Osteoblast (primary cell): ENCODE data around the gene MAP3K15. TPM values are rescaled to one million over a fixed set of nuclear protein-coding genes. Genes with fewer than 3 reads are reported as not detected.
"Not testable (repeated sequence)": the region's sequence is repeated elsewhere in the genome, so short reads cannot be mapped to it uniquely, and the experiment has no call there.

ENCODE experiments used
- DNase-seq: peaks from one replicate; pipeline ENCODE4 v3.0.0; 2011; ENCODE audit warnings: low spot score, mixed read lengths; ENCODE audit not compliant: insufficient read length; ENCODE audit errors: missing footprints
- H2AFZ ChIP-seq: 2 replicates; pipeline ENCODE4 v1.6.0; 2011; ENCODE audit warnings: mild to moderate bottlenecking, low read length
- H3K27ac ChIP-seq: 2 replicates; pipeline ENCODE4 v1.5.1; 2011; ENCODE audit warnings: mild to moderate bottlenecking, low read depth, low read length, moderate library complexity
- H3K27me3 ChIP-seq: 2 replicates; pipeline ENCODE4 v1.6.0; 2012; ENCODE audit warnings: mild to moderate bottlenecking, control low read depth, inconsistent platforms, low read length, moderate library complexity; ENCODE audit not compliant: insufficient read depth
- H3K36me3 ChIP-seq: 2 replicates; pipeline ENCODE4 v1.5.1; 2011; ENCODE audit warnings: mild to moderate bottlenecking, low read length, control low read depth, moderate library complexity; ENCODE audit not compliant: insufficient read depth
- H3K4me1 ChIP-seq: 2 replicates; pipeline ENCODE4 v1.5.1; 2011; ENCODE audit warnings: mild to moderate bottlenecking, low read length, control low read depth, moderate library complexity; ENCODE audit not compliant: insufficient read depth
- H3K4me2 ChIP-seq: 2 replicates; pipeline ENCODE4 v1.6.0; 2011; ENCODE audit warnings: mild to moderate bottlenecking, low read length; ENCODE audit not compliant: insufficient read depth
- H3K4me3 ChIP-seq: fragments of 200-600 bp; sonication (generic); 3 replicates; pipeline ENCODE4 v1.5.1; 2012; ENCODE audit warnings: mild to moderate bottlenecking, low read length, inconsistent platforms; ENCODE audit not compliant: insufficient read depth
- H3K79me2 ChIP-seq: 2 replicates; pipeline ENCODE4 v1.6.0; 2012; ENCODE audit warnings: mild to moderate bottlenecking, low read length, control low read depth, inconsistent platforms; ENCODE audit not compliant: insufficient read depth
- H3K9me3 ChIP-seq: 2 replicates; pipeline ENCODE4 v1.5.1; 2011; ENCODE audit warnings: low read depth, low read length, control low read depth
- H4K20me1 ChIP-seq: 2 replicates; pipeline ENCODE4 v1.6.0; 2012; ENCODE audit warnings: mild to moderate bottlenecking, low read length, control low read depth; ENCODE audit not compliant: insufficient read depth
- total RNA-seq: library from RNA; depleted of rRNA; stranded (reverse); fragments of >200 nt; gene quantifications from 2 replicates; pipeline ENCODE4 v1.2.3, GENCODE V29; 2012
- TF ChIP-seq, protein P1 (sequence below): IDR thresholded peaks from 2 replicates; pipeline ENCODE4 v1.5.1; 2011; ENCODE audit warnings: mild to moderate bottlenecking, low read depth, low read length, moderate library complexity; ENCODE audit errors: extremely low read depth

Gene MAP3K15
- total RNA-seq, 1 donor = under 0.01 TPM

DNA sequence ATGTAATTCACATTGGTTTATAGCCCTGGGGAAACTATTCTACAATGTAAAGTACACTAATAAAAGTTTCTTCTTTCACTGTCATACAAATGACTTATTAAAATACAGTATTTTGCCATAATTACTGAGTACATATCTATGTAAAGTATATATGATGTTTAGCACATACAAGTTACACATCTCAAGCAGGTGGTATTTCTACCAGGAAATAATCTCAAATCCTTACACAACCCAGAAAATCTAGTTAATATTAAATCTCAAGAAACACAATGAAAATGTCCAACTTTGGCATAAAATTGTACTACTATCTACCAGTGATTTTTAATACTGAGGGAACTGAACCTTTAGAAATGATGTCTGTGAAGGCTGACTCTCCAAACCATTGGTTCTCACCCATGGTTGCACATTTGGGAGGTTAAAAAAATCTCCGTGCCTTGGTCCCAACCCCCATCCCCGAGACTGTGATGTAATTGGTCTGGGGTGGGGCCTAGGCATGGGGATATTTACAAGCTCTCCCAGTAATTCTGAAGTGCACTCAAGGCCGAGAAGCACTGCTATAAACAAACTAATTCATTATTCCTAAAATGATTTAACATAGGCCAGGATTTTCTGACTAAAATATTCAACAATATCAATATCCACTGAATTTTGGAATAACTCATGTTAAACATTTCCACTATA is 27.6 kb downstream of the MAP3K15 start:
- Histone ChIP-seq H3K27me3 (no peaks in the 10 kb centered on the region), H3K4me2 (no peak overlapping the region), H3K4me3 (no peak overlapping the region), H4K20me1 (no peaks in the 10 kb centered on the region), H3K79me2 (no peaks in the 10 kb centered on the region), H3K9me3 (no peaks in the 10 kb centered on the region), H3K27ac (no peak overlapping the region), H3K4me1 (no peaks in the 10 kb centered on the region), H3K36me3 (no peaks in the 10 kb centered on the region), H2AFZ (no peak overlapping the region)
- no peak for DNase-seq
- TF ChIP-seq, protein P1, sequence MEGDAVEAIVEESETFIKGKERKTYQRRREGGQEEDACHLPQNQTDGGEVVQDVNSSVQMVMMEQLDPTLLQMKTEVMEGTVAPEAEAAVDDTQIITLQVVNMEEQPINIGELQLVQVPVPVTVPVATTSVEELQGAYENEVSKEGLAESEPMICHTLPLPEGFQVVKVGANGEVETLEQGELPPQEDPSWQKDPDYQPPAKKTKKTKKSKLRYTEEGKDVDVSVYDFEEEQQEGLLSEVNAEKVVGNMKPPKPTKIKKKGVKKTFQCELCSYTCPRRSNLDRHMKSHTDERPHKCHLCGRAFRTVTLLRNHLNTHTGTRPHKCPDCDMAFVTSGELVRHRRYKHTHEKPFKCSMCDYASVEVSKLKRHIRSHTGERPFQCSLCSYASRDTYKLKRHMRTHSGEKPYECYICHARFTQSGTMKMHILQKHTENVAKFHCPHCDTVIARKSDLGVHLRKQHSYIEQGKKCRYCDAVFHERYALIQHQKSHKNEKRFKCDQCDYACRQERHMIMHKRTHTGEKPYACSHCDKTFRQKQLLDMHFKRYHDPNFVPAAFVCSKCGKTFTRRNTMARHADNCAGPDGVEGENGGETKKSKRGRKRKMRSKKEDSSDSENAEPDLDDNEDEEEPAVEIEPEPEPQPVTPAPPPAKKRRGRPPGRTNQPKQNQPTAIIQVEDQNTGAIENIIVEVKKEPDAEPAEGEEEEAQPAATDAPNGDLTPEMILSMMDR = no peak

DNA sequence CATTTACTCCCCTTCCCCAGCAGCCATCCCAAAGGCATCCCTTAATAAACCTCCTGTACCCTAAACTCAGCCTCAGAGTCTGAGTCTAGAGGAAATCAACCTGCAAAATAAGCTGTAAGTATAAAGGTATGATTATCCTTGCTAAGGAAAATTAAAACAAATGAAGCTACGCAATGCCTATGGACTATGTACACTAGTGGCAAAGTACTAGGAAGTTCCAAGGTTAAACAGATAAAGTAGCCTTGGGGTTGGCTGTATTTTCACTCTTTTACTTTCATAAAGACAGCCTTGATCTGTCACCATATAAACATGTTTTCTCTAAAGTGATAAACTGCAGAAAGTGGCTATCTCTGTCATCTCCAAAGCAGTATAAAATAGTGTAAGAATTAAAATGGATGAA is 35.9 kb downstream of the MAP3K15 start:
- DNase-seq = no peak

DNA sequence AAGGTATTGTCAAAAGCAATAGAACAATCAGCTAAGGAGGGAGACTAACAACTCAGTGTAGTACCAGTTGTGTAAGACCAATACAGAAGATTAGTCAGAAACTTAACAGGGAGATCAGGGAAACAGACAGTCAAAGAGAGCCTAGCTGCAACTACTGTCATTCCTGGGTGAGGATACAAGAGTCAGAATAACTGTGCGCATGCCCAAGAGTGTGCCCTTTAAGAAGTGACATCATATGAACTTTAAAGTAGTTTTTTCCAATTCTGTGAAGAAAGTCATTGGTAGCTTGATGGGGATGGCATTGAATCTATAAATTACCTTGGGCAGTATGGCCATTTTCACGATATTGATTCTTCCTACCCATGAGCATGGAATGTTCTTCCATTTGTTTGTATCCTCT is 46.9 kb downstream of the MAP3K15 start:
- H3K4me1 ChIP-seq, H3K27ac ChIP-seq, H3K4me3 ChIP-seq, H2AFZ ChIP-seq, DNase-seq, H4K20me1 ChIP-seq, H3K9me3 ChIP-seq, H3K27me3 ChIP-seq, H3K36me3 ChIP-seq, H3K79me2 ChIP-seq, H3K4me2 ChIP-seq: not testable (repeated sequence)

More for the DNA sequence above, 35.9 kb downstream of the MAP3K15 start:
- no peak overlapping the region for H2AFZ ChIP-seq
- H4K20me1 ChIP-seq = no peaks in the 10 kb centered on the region
- no peak overlapping the region for H3K27ac ChIP-seq
- H3K9me3 ChIP-seq = no peaks in the 10 kb centered on the region
- no peaks in the 10 kb centered on the region for H3K79me2 ChIP-seq
- no peaks in the 10 kb centered on the region for H3K4me1 ChIP-seq
- no peak overlapping the region for H3K4me3 ChIP-seq
- no peaks in the 10 kb centered on the region for H3K27me3 ChIP-seq
- no peak overlapping the region for H3K4me2 ChIP-seq
- TF ChIP-seq, protein P1 = no peak
- H3K36me3 ChIP-seq = no peaks in the 10 kb centered on the region

DNA sequence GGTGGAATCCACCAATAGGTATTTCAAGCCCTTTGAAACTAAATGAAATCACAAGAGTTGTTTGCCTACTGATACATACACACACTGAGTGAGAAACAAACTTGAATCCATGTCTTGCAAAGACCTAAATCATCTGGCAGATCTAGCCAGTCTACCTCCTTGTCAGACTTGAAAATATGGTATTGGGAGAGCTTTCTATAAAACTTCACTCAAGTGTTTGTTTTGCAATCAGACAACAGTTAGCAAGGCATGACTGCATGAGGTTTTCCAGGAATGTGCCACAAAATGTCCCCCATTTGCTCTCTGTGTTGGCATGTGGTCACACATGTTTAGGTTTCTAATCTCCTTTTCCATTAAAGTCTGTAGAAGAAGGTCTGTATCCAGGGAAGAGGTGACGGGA is 52.4 kb downstream of the MAP3K15 start:
- H3K4me3 ChIP-seq = no peak overlapping the region
- DNase-seq = no peak
- H3K27me3 ChIP-seq = no peaks in the 10 kb centered on the region
- H3K27ac ChIP-seq = no peak overlapping the region
- TF ChIP-seq, protein P1 = no peak
- H3K79me2 ChIP-seq = no peaks in the 10 kb centered on the region
- no peak overlapping the region for H3K4me2 ChIP-seq
- no peaks in the 10 kb centered on the region for H3K9me3 ChIP-seq
- H4K20me1 ChIP-seq = no peaks in the 10 kb centered on the region
- H3K36me3 ChIP-seq = no peaks in the 10 kb centered on the region
- no peaks in the 10 kb centered on the region for H3K4me1 ChIP-seq
- no peak overlapping the region for H2AFZ ChIP-seq
